GM21619 (cell line): ENCODE measurements around the gene TAAR6.
"Not testable (repeated sequence)": the region's sequence is repeated elsewhere in the genome, so short reads cannot be mapped to it uniquely, and the experiment has no call there.

Experiments
- ATAC-seq: cut with Tn5 transposase; IDR thresholded peaks from one replicate; pipeline ENCODE4 v1.9.1; 2021; ENCODE audit not compliant: unreplicated experiment

TAAR6 gene

DNA sequence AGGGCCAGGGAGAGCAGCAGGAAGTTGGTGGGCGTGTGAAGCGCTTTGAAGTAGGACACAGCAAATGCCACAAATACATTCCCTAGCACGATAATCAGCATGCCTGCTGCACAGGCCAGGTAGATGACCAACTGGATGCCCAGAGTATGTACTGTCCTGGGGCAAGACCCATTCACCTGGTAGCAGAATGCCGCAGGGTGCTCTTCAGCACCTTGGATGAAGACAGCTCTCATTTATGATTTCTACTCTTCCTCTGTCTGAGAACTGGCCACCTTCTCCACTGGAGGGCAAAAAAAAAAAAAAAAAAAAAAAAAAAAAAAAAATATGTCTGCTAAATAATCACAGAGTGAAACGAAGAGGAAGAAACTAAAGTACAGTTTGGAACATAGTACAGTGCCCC, 19.3 kb downstream of the TAAR6 start, which contains the start of gene TAAR5:
TSS of gene TAAR5 (minus strand) at position 288 of the 400 bp plus-strand sequence. CDS start at position 233, 55 bp downstream.
- no peak for ATAC-seq

GRCh38 chr6:132590362-132590761, 20.2 kb downstream of the TAAR6 start:
- no peak for ATAC-seq

DNA sequence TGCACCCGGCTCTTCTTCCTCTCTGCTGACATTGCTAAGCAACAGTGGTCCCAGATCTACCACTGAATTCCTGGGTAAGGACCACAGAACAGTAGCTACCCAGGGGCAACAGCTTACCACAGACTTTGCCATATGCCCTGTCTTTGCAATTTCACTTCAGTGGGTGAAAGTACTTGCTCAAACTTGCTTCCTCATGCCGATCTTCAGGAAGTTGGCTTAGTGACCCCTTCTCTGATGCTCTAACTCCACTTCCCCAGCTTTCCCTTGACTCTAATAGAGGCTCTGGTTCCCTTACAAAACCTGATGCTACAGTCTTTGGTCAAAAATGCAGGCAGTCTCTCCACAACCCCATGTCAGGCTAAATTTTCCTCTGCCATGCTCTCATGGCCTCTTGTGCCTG, 22.7 kb downstream of the TAAR6 start:
- no peak for ATAC-seq

- ATAC-seq, result no peak
These were observed 26.1 kb downstream of the TAAR6 start for GRCh38 chr6:132596201-132596600.

DNA sequence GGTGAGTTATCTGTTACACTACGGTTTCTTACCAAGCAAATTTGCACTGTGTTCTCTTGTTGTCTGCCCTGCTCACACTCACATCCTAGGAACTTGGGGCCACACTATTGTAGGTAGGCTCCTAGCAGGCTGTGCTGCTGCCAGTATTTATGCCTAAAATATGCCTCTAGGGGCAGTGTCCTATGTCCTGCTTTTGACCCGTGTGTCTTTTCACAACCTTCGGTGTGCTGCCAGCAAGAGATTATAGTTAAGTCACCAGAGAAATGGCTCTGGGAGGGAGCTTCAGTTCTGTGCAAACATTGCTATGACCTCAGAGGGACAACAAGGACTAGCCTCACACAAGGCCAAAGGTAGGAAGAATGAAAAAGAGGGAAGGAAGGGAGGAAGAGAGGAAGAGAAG, 28.4 kb downstream of the TAAR6 start:
- peak; percentile 85 for ATAC-seq

- not testable (repeated sequence) for ATAC-seq
These were observed 30.8 kb downstream of the TAAR6 start for GRCh38 chr6:132600900-132601299.

GRCh38 chr6:132604635-132605152, 34.6 kb downstream of the TAAR6 start:
- no peak for ATAC-seq

DNA sequence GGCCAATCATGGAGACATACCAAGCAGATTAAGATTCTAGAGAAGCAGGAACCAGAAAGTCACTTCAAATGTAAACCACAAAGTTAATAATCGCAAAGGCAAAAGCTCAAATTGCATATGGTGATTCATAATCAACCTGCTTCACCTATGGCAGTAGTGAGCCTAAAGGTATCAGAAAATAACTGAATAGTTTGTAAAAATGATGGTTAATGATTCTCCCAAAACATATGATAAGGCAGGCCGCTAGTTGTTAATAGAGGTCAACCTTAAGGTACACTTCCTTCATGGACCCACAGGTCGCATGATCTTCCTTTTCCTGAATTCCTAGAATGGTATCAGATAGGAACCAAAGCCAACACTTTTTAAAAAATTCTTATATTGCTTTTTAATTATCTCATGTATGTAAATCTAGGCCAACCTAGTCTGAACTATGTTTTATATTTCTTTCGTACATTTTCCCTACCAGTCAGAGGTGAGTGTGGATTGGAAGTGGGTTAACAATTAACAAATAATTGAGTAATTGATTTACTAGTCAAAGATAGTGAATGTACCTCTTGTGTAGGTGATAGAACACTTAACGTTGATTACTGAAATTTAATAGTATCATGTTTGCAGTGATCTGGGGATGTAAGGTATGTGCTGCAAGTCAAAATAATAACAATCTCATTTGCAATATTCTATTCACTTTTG, 37.6 kb downstream of the TAAR6 start:
- ATAC-seq, result peak; percentile 84

DNA sequence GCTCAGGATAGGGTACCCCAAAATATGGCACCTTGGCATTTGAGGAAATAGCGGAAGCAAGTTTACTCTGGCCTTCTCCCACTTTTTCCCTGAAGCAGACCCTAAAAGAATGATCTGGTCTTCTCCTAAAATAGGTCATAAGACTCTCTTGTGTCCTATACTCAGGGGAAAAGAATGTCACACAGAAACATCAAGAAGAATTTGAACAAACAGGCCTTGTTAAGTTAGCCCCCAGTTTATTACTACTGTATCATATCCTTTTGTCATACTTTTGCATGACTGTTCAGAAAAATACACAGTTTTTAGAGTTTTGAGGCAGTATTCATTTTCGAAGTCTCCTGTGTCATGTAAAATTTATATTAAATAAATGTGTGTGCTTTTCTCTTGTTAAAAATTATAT, 41.5 kb downstream of the TAAR6 start:
- no peak for ATAC-seq

GRCh38 chr6:132612449-132613108, 42.5 kb downstream of the TAAR6 start:
- ATAC-seq, result peak; percentile 45

DNA sequence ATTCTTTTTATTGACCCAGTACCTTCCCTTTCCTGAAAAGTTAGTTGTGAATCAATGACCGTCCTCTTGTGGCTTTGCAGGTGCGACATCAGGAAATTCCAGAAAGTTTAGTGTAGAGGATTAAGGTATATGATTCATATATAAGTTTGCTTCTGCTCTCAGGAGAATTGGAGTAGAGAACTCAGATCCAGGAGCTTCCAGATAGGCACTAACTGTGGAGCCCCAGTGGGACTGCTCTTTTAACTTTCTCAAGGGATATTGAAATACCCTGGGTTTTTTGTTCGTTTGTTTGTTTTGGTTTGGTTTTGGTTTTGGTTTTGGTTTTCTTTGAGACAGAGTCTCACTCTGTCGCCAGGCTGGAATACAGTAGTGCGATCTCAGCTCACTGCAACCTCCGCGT, 44.4 kb downstream of the TAAR6 start:
- ATAC-seq, result peak; percentile 64

DNA sequence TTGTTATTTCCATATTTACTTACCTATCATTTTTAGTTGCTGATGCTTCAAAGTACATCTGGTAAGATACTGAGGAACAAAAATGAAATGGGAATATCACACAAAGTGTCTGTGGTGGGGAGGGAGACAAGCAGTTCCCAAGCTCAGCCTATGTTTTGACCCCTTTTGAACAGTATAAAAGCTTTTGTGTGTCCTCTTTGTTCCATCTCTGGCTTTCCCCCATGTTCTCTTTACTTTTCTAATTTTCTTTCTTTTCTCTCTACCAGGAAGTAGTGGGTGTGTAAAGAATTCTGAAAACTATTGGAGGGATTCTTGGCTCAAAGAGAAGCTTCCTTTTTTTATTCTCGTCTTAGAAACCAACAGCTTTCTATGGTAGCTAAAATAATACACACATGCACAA, 46.6 kb downstream of the TAAR6 start:
- ATAC-seq, result no peak
